Esophagus muscularis mucosa (tissue), 3 donors: ENCODE results near the gene MAP3K6.

ENCODE experiments used
- POLR2A ChIP-seq: fragments of 450-650 bp; IDR thresholded peaks from one replicate; pipeline ENCODE4 v1.6.1; 2017; ENCODE audit warnings: antibody characterized with exemption, moderate library complexity, mild to moderate bottlenecking, low read depth
- POLR2AphosphoS5 ChIP-seq, 2 donors: sonication (generic); formaldehyde crosslinking; IDR thresholded peaks; one replicate each; pipeline ENCODE4 v1.6.1; 2017; ENCODE audit warnings: antibody characterized with exemption in 2 of 2
- TF ChIP-seq, protein P1 (sequence below), 3 experiments: fragments of 200-600 bp in 2 of 3; fragments of 450-650 bp in 1 of 3; sonication (generic) in 2 of 3; IDR thresholded peaks; one replicate each; pipeline ENCODE4 v1.5.1; 2017 to 2019; ENCODE audit warnings: antibody characterized with exemption in 3 of 3, mild to moderate bottlenecking in 2 of 3, moderate library complexity in 1 of 3

DNA sequence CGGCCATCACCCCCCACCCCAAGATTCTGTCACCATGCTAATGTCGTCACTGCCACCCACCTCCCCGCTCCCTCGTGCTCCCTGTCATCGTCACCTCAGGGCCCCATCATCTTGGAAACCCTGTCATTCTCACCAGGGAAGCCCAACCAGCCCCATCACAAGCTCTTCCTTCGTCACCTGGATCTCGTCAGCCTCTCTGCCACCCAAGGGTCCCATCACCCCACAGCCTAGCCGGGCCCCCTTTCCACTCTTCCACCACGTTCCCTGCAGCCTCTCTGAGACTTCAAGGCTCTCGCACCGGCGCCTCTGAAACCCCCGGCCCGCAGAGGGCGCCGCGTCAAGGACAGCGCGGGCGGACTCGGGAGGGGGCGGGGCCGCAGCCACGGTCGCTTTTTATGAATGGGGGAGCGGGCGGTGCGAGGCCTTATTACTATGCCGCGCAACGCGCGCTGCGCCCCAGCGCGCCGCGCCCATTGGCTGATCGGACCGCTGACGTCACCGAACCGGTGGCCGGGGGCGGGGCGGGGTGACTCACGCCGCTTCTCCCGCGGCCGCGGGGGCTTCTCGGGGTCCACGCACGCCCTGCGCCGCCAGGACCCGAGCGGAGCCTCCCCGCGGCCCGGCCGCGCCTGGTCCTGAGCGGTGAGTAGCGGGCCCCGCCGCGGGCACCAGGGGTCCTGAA is 25.5 kb upstream of the MAP3K6 start, which contains the start of gene GPR3:
- TF ChIP-seq, protein P1, sequence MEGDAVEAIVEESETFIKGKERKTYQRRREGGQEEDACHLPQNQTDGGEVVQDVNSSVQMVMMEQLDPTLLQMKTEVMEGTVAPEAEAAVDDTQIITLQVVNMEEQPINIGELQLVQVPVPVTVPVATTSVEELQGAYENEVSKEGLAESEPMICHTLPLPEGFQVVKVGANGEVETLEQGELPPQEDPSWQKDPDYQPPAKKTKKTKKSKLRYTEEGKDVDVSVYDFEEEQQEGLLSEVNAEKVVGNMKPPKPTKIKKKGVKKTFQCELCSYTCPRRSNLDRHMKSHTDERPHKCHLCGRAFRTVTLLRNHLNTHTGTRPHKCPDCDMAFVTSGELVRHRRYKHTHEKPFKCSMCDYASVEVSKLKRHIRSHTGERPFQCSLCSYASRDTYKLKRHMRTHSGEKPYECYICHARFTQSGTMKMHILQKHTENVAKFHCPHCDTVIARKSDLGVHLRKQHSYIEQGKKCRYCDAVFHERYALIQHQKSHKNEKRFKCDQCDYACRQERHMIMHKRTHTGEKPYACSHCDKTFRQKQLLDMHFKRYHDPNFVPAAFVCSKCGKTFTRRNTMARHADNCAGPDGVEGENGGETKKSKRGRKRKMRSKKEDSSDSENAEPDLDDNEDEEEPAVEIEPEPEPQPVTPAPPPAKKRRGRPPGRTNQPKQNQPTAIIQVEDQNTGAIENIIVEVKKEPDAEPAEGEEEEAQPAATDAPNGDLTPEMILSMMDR (IDR thresholded peaks at IDR 0.05): peak; percentile 53 to 75 (median 56)
- TF ChIP-seq POLR2AphosphoS5 (IDR thresholded peaks at IDR 0.05): peak; percentile 63 to 81
- no peak for TF ChIP-seq POLR2A
